ENCODE data around the gene DKK2. TPM values are rescaled to one million over a fixed set of nuclear protein-coding genes. Genes with fewer than 3 reads are reported as not detected.

The DKK2 gene
- total RNA-seq, 2 donors from 2014 or later = not detected

- Mint-ChIP-seq H3K4me3 (no peak overlapping the region), H3K36me3 (ENCODE audit: low read depth) (no peaks in the 10 kb centered on the region), H3K9me3 (no peaks in the 10 kb centered on the region), H3K27ac (no peak overlapping the region), H3K27me3 (ENCODE audit: insufficient read depth) (no peaks in the 10 kb centered on the region), H3K4me1 (no peaks in the 10 kb centered on the region)
- H3K27ac ChIP-seq (ENCODE audit: low read depth, low read length) = peak overlapping the region; percentile 3
- no peaks in the 10 kb centered on the region for H3K9me3 ChIP-seq (ENCODE audit: control insufficient read depth, low read length)
- no peaks in the 10 kb centered on the region for H3K36me3 ChIP-seq (ENCODE audit: control insufficient read depth, insufficient read depth, low read length)
- TF ChIP-seq CTCF (conservative IDR thresholded peaks at IDR 0.05) = no peak
- no peak overlapping the region for H3K4me3 ChIP-seq (ENCODE audit: low read length)
- DNase-seq = no peak
- H3K4me1 ChIP-seq (ENCODE audit: control insufficient read depth, insufficient read depth, low read length) = no peaks in the 10 kb centered on the region
- WGBS, 2 experiments (ENCODE audit: insufficient coverage in 1 of 2, insufficient read length in 1 of 2) = 60 to 100% methylated on average over 1 of the region's 1 CpG
- no peak overlapping the region for H3K9ac ChIP-seq (ENCODE audit: extremely low read depth, low read length, poor library complexity, severe bottlenecking)
- no peaks in the 10 kb centered on the region for H3K27me3 ChIP-seq (ENCODE audit: control insufficient read depth, insufficient read depth, low read length, poor library complexity, severe bottlenecking)
These were observed 49.6 kb downstream of the DKK2 start for GRCh38 chr4:106986486-106986885.

- no peak overlapping the region for H3K27ac Mint-ChIP-seq
- no peaks in the 10 kb centered on the region for H3K9me3 ChIP-seq (ENCODE audit: control insufficient read depth, low read length)
- no peak for TF ChIP-seq CTCF (conservative IDR thresholded peaks at IDR 0.05)
- H3K36me3 ChIP-seq (ENCODE audit: control insufficient read depth, insufficient read depth, low read length) = no peaks in the 10 kb centered on the region
- no peaks in the 10 kb centered on the region for H3K9me3 Mint-ChIP-seq
- no peak overlapping the region for H3K9ac ChIP-seq (ENCODE audit: extremely low read depth, low read length, poor library complexity, severe bottlenecking)
- no peak overlapping the region for H3K27ac ChIP-seq (ENCODE audit: low read depth, low read length)
- H3K4me3 Mint-ChIP-seq = no peak overlapping the region
- DNase-seq = no peak
- 91 to 100% methylated on average over 1 to 3 of the region's 3 CpGs for WGBS, 2 experiments (ENCODE audit: insufficient coverage in 1 of 2, insufficient read length in 1 of 2)
- no peak overlapping the region for H3K4me3 ChIP-seq (ENCODE audit: low read length)
- H3K27me3 Mint-ChIP-seq (ENCODE audit: insufficient read depth) = no peaks in the 10 kb centered on the region
- no peaks in the 10 kb centered on the region for H3K27me3 ChIP-seq (ENCODE audit: control insufficient read depth, insufficient read depth, low read length, poor library complexity, severe bottlenecking)
- H3K36me3 Mint-ChIP-seq (ENCODE audit: low read depth) = no peaks in the 10 kb centered on the region
- H3K4me1 Mint-ChIP-seq = no peaks in the 10 kb centered on the region
- no peaks in the 10 kb centered on the region for H3K4me1 ChIP-seq (ENCODE audit: control insufficient read depth, insufficient read depth, low read length)
These were observed 50.3 kb downstream of the DKK2 start for GRCh38 chr4:106985830-106986229.

GRCh38 chr4:106982711-106983211 is 53.4 kb downstream of the DKK2 start:
- Histone ChIP-seq H3K9ac (ENCODE audit: extremely low read depth, low read length, poor library complexity, severe bottlenecking) (no peak overlapping the region), H3K27ac (ENCODE audit: low read depth, low read length) (no peak overlapping the region), H3K9me3 (ENCODE audit: control insufficient read depth, low read length) (no peaks in the 10 kb centered on the region), H3K4me1 (ENCODE audit: control insufficient read depth, insufficient read depth, low read length) (no peaks in the 10 kb centered on the region), H3K4me3 (ENCODE audit: low read length) (no peak overlapping the region), H3K36me3 (ENCODE audit: control insufficient read depth, insufficient read depth, low read length) (no peaks in the 10 kb centered on the region), H3K27me3 (ENCODE audit: control insufficient read depth, insufficient read depth, low read length, poor library complexity, severe bottlenecking) (no peaks in the 10 kb centered on the region)
- TF ChIP-seq CTCF (conservative IDR thresholded peaks at IDR 0.05) = no peak
- Mint-ChIP-seq H3K36me3 (ENCODE audit: low read depth) (no peaks in the 10 kb centered on the region), H3K27me3 (ENCODE audit: insufficient read depth) (no peaks in the 10 kb centered on the region), H3K9me3 (peaks cover 5% of the 10 kb centered on the region), H3K4me3 (no peak overlapping the region), H3K4me1 (peaks cover 9% of the 10 kb centered on the region), H3K27ac (no peak overlapping the region)
- WGBS, 2 experiments (ENCODE audit: insufficient coverage in 1 of 2, insufficient read length in 1 of 2) = 93% methylated on average over 1 of the region's 1 CpG; no CpG with 5 or more reads in 1 of the 2 experiments
- DNase-seq = no peak

Data from endodermal cell (in vitro differentiated cells).